GM12878 (cell line): Measurements from ENCODE around the gene KDF1. TPM values are rescaled to one million over a fixed set of nuclear protein-coding genes. Genes with fewer than 3 reads are reported as not detected.

Experiments used
- BMI1 ChIP-seq: fragments of 450-650 bp; IDR thresholded peaks from 2 replicates; pipeline ENCODE4 v1.6.1; 2016; ENCODE audit warnings: mild to moderate bottlenecking, moderate library complexity, borderline replicate concordance
- BRCA1 ChIP-seq: IDR thresholded peaks from 2 replicates; pipeline ENCODE4 v1.6.1; 2011; ENCODE audit warnings: low read depth, low read length, improper control_type of control experiment
- CEBPZ ChIP-seq: fragments of 150-350 bp; IDR thresholded peaks from 2 replicates; pipeline ENCODE4 v1.6.1; 2016; ENCODE audit warnings: low read depth, low read length
- EP300 ChIP-seq, 2 experiments: fragments of 150-350 bp in 1 of 2; IDR thresholded peaks; 2 replicates each; pipeline ENCODE4 v1.6.1; 2011 to 2012; ENCODE audit warnings: low read depth in 2 of 2, low read length in 2 of 2, borderline replicate concordance in 1 of 2, improper control_type of control experiment in 1 of 2, inconsistent platforms in 1 of 2; ENCODE audit not compliant: control insufficient read depth in 1 of 2
- GATAD2B ChIP-seq: fragments of 450-650 bp; conservative IDR thresholded peaks from 2 replicates; pipeline ENCODE4 v1.6.1; 2017; ENCODE audit warnings: low read depth, mild to moderate bottlenecking, moderate library complexity
- IRF4 ChIP-seq: IDR thresholded peaks from 2 replicates; pipeline ENCODE4 v1.6.1; 2011; ENCODE audit warnings: low read depth, low read length
- MEF2B ChIP-seq: fragments of 450-650 bp; IDR thresholded peaks from 2 replicates; pipeline ENCODE4 v1.6.1; 2018; ENCODE audit warnings: mild to moderate bottlenecking, moderate library complexity; ENCODE audit not compliant: partially characterized antibody, poor library complexity, severe bottlenecking
- MTA2 ChIP-seq: fragments of 450-650 bp; IDR thresholded peaks from 2 replicates; pipeline ENCODE4 v1.6.1; 2016; ENCODE audit warnings: low read depth, mild to moderate bottlenecking, moderate library complexity
- MYC ChIP-seq: IDR thresholded peaks from 2 replicates; pipeline ENCODE4 v1.6.1; 2011; ENCODE audit warnings: mild to moderate bottlenecking, low read length, moderate library complexity, inconsistent platforms; ENCODE audit not compliant: insufficient read depth, insufficient replicate concordance, insufficient read length, severe bottlenecking
- NFXL1 ChIP-seq: fragments of 450-650 bp; IDR thresholded peaks from 2 replicates; pipeline ENCODE4 v1.6.1; 2017; ENCODE audit warnings: antibody characterized with exemption, mild to moderate bottlenecking, borderline replicate concordance
- NR2F1 ChIP-seq: fragments of 450-650 bp; conservative IDR thresholded peaks from 2 replicates; pipeline ENCODE4 v1.6.1; 2017; ENCODE audit warnings: mild to moderate bottlenecking
- PAX5 ChIP-seq: IDR thresholded peaks from 2 replicates; pipeline ENCODE4 v1.6.1; 2011; ENCODE audit warnings: low read depth, low read length, borderline replicate concordance
- RB1 ChIP-seq: fragments of 450-650 bp; formaldehyde crosslinking; IDR thresholded peaks from 2 replicates; pipeline ENCODE4 v1.6.1; 2017; ENCODE audit warnings: mild to moderate bottlenecking, borderline replicate concordance
- RUNX3 ChIP-seq: IDR thresholded peaks from 2 replicates; pipeline ENCODE4 v1.6.1; 2012; ENCODE audit warnings: low read length, inconsistent platforms
- SPI1 ChIP-seq: IDR thresholded peaks from 2 replicates; pipeline ENCODE4 v1.6.1; 2011; ENCODE audit warnings: low read depth, mild to moderate bottlenecking, low read length, moderate library complexity, borderline replicate concordance; ENCODE audit not compliant: insufficient read depth
- SREBF1 ChIP-seq: IDR thresholded peaks from 2 replicates; pipeline ENCODE4 v1.6.1; 2012; ENCODE audit warnings: mild to moderate bottlenecking, low read length
- SREBF2 ChIP-seq: IDR thresholded peaks from 2 replicates; pipeline ENCODE4 v1.6.1; 2012; ENCODE audit warnings: mild to moderate bottlenecking, low read length
- SRF ChIP-seq, 2 experiments: IDR thresholded peaks; 2 replicates each; pipeline ENCODE4 v1.6.1; 2011; ENCODE audit warnings: low read depth in 2 of 2, low read length in 2 of 2, mild to moderate bottlenecking in 1 of 2, moderate library complexity in 1 of 2
- SUPT20H ChIP-seq: IDR thresholded peaks from 2 replicates; pipeline ENCODE4 v1.6.1; 2011; ENCODE audit warnings: low read depth, mild to moderate bottlenecking, low read length, moderate library complexity, borderline replicate concordance; ENCODE audit not compliant: control insufficient read depth
- USF2 ChIP-seq: IDR thresholded peaks from 2 replicates; pipeline ENCODE4 v1.6.1; 2011; ENCODE audit warnings: low read depth, low read length, improper control_type of control experiment, borderline replicate concordance
- WRNIP1 ChIP-seq: IDR thresholded peaks from 2 replicates; pipeline ENCODE4 v1.6.1; 2011; ENCODE audit warnings: low read depth, low read length, improper control_type of control experiment, borderline replicate concordance
- ZZZ3 ChIP-seq: IDR thresholded peaks from 2 replicates; pipeline ENCODE4 v1.6.1; 2011; ENCODE audit warnings: low read depth; ENCODE audit not compliant: control insufficient read depth, insufficient read length
- polyA plus RNA-seq, 11 experiments: library from polyadenylated mRNA; depleted of rRNA in 4 of 11; unstranded in 6 of 11; stranded (reverse) in 5 of 11; fragments of >200 nt; fragmentation: Nextera tagmentation in 4 of 11; fragmentation: Illumina TruSeq in 1 of 11; extraction: Ambion mirVana in 4 of 11; extraction: Trizol in 1 of 11; gene quantifications; 1 replicate in 1 of 11; 2 replicates in 10 of 11; pipeline versions ENCODE4 v1.2.1 to v1.2.3, GENCODE V29; 2011 to 2016; ENCODE audit warnings: inconsistent platforms in 2 of 11, missing spikeins in 2 of 11, low read depth in 1 of 11
- total RNA-seq, 4 experiments: library from RNA; depleted of rRNA in 3 of 4; stranded (reverse); fragments of >200 nt in 3 of 4; fragmentation: Illumina TruSeq in 1 of 4; extraction: Trizol in 1 of 4; gene quantifications; 2 replicates each; pipeline versions ENCODE4 v1.2.1 to v1.2.3, GENCODE V29; 2013 to 2021
- TF ChIP-seq, protein P1 (sequence below): fragments of 450-650 bp; IDR thresholded peaks from 2 replicates; pipeline ENCODE4 v1.6.1; 2016; ENCODE audit warnings: mild to moderate bottlenecking
- TF ChIP-seq, protein P2 (sequence below): fragments of 450-650 bp; IDR thresholded peaks from 2 replicates; pipeline ENCODE4 v1.6.1; 2014; ENCODE audit warnings: mild to moderate bottlenecking

The KDF1 gene
- total and polyA plus RNA-seq, 10 of the 15 experiments (the other 5 are each of a cell fraction or from before 2014, with no cell fraction given), result 0.03 to 0.13 (median 0.04) TPM; not detected in 7

DNA sequence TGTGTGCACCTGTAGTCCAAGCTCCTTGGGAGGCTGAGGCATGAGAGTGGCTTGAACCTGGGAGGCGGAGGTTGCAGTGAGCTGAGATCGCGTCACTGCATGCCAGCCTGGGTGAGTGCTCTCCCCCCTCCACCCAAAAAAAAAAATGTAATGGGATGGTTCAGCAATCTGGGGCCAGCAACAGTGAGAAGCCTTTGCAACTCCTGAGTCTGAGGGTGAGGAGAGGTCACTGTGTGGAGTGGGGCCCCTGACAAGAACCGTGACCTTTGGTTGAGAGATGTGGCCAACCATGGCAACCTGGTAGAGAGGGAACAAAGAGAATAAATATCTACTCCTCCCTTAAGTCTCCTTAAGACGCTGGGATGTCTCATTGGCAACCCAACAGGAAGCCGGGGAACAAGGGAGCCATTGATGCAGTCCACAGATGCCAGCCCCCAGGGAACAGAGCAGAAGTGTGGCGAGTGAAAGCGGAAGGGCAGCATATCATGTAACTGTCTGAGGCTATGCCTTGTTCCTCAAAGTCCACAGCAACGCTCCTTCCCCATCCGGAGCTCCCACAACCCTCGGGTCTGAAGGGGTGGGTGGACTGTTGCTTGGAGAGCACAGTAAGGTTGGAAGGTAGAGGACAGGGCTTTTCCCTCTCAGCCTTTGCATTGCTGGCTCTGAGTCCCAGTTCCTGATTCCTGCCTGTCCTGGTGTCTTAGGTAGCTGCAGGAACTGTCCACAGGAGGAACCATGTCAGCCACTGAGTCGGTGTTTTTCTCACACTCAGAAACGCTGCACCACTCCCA is 41.5 kb upstream of the KDF1 start (continued):
- TF ChIP-seq CEBPZ (no peak), GATAD2B (no peak; the same call in 1 of the 2 replicates), WRNIP1 (no peak), USF2 (no peak), EP300 (IDR thresholded peaks at IDR 0.05; ENCODE audit: borderline replicate concordance in 1 of 2, control insufficient read depth in 1 of 2, low read depth in 2 of 2, low read length in 2 of 2) (peak in 1 of 2 experiments; percentile 37; a peak in 1 of 4 replicates), ZZZ3 (no peak), NR2F1 (peak; percentile 88), PAX5 (no peak), RB1 (no peak), SRF (IDR thresholded peaks at IDR 0.05; ENCODE audit: low read depth in 2 of 2, low read length in 2 of 2) (no peak), MEF2B (peak; percentile 86), BMI1 (no peak), SPI1 (peak; percentile 83), IRF4 (no peak), BRCA1 (no peak), SUPT20H (no peak), MYC (no peak), SREBF2 (no peak), MTA2 (peak; percentile 41; the same call in 1 of the 2 replicates), NFXL1 (no peak), SREBF1 (no peak), RUNX3 (no peak)
- TF ChIP-seq, protein P1, sequence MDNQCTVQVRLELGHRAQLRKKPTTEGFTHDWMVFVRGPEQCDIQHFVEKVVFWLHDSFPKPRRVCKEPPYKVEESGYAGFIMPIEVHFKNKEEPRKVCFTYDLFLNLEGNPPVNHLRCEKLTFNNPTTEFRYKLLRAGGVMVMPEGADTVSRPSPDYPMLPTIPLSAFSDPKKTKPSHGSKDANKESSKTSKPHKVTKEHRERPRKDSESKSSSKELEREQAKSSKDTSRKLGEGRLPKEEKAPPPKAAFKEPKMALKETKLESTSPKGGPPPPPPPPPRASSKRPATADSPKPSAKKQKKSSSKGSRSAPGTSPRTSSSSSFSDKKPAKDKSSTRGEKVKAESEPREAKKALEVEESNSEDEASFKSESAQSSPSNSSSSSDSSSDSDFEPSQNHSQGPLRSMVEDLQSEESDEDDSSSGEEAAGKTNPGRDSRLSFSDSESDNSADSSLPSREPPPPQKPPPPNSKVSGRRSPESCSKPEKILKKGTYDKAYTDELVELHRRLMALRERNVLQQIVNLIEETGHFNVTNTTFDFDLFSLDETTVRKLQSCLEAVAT, result no peak
- TF ChIP-seq, protein P2, sequence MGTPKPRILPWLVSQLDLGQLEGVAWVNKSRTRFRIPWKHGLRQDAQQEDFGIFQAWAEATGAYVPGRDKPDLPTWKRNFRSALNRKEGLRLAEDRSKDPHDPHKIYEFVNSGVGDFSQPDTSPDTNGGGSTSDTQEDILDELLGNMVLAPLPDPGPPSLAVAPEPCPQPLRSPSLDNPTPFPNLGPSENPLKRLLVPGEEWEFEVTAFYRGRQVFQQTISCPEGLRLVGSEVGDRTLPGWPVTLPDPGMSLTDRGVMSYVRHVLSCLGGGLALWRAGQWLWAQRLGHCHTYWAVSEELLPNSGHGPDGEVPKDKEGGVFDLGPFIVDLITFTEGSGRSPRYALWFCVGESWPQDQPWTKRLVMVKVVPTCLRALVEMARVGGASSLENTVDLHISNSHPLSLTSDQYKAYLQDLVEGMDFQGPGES, result no peak
